ENCODE data around the gene TYW1.

DNA sequence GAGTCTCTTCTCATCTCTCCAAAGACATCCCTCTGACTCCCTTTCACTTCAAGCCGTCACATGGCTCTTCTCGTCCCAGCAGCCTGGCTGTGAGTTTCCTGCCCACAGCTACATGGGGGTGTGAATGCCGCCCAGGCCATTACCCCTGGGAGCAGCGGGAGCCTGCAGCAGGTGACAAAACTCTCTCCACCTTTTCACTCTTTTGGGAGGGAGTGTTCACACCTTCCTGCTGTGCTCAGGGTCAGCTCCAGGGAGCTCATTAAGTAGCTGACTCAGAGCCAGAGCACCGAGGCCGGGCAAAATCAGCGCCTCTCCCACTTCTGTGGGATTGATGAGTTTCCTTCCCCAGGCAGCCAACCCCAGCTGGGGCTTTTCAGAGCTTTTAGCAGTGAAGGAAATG is 271.3 kb downstream of the TYW1 start:
- TF ChIP-seq CTCF (IDR thresholded peaks at IDR 0.05) = no peak
- no peak for TF ChIP-seq POLR2A (IDR thresholded peaks at IDR 0.05)

Measured in prostate gland (tissue), 2 donors.